GM23338 (cell line): ENCODE results near the gene SLC29A1. TPM values are rescaled to one million over a fixed set of nuclear protein-coding genes. Genes with fewer than 3 reads are reported as not detected.

ENCODE experiments used
- ATAC-seq: fragments of 200-7000 bp; cut with Tn5 transposase; 3 replicates; pipeline ENCODE4 v1.9.1; 2020
- DNase-seq: peaks from one replicate; pipeline ENCODE4 v3.0.0-alpha.2; 2015; ENCODE audit warnings: low spot score
- H2AFZ ChIP-seq: fragments of 200-600 bp; sonication (generic); 2 replicates; pipeline ENCODE4 v1.8.0; 2016; ENCODE audit warnings: antibody characterized with exemption, mild to moderate bottlenecking, moderate library complexity
- H3F3A ChIP-seq: fragments of 200-600 bp; sonication (generic); replicated peaks from 2 replicates; pipeline ENCODE4 v1.8.0; 2017; ENCODE audit warnings: antibody characterized with exemption, mixed run types, low read depth
- H3K27ac ChIP-seq: fragments of 200-600 bp; sonication (generic); 2 replicates; pipeline ENCODE4 v1.6.1; 2016; ENCODE audit warnings: low read depth
- H3K27me3 ChIP-seq: fragments of 200-600 bp; sonication (generic); 2 replicates; pipeline ENCODE4 v1.8.0; 2016; ENCODE audit warnings: mild to moderate bottlenecking, mixed run types, moderate library complexity; ENCODE audit not compliant: insufficient read depth
- H3K36me3 ChIP-seq: fragments of 200-600 bp; sonication (generic); 2 replicates; pipeline ENCODE4 v1.8.0; 2016; ENCODE audit warnings: mild to moderate bottlenecking; ENCODE audit not compliant: insufficient read depth
- H3K4me1 ChIP-seq: fragments of 200-600 bp; sonication (generic); 2 replicates; pipeline ENCODE4 v1.8.0; 2016; ENCODE audit warnings: mild to moderate bottlenecking, moderate library complexity; ENCODE audit not compliant: insufficient read depth
- H3K4me2 ChIP-seq: fragments of 200-600 bp; sonication (generic); 2 replicates; pipeline ENCODE4 v1.7.1; 2017; ENCODE audit warnings: mixed run types
- H3K4me3 ChIP-seq: fragments of 200-600 bp; sonication (generic); 2 replicates; pipeline ENCODE4 v1.6.1; 2016; ENCODE audit warnings: mixed run types
- H3K79me2 ChIP-seq: fragments of 200-600 bp; sonication (generic); replicated peaks from 2 replicates; pipeline ENCODE4 v1.8.0; 2017; ENCODE audit warnings: mild to moderate bottlenecking; ENCODE audit not compliant: insufficient read depth
- H3K9me2 ChIP-seq: fragments of 200-600 bp; sonication (generic); 2 replicates; pipeline ENCODE4 v1.8.0; 2017; ENCODE audit not compliant: insufficient read depth
- H4K20me1 ChIP-seq: fragments of 200-600 bp; sonication (generic); replicated peaks from 2 replicates; pipeline ENCODE4 v1.8.0; 2017; ENCODE audit warnings: mild to moderate bottlenecking; ENCODE audit not compliant: insufficient read depth
- H3K27ac Mint-ChIP-seq: 2 replicates; pipeline ENCODE4 v1.8.0; 2020; ENCODE audit warnings: inconsistent platforms, mild to moderate bottlenecking, moderate library complexity, mixed read lengths
- H3K27me3 Mint-ChIP-seq: 3 replicates; pipeline ENCODE4 v1.8.0; 2022; ENCODE audit warnings: low read depth, mild to moderate bottlenecking, moderate library complexity, mixed read lengths, inconsistent platforms; ENCODE audit not compliant: insufficient read depth, poor library complexity
- H3K36me3 Mint-ChIP-seq: 3 replicates; pipeline ENCODE4 v1.8.0; 2021; ENCODE audit warnings: low read depth, mild to moderate bottlenecking, inconsistent platforms, moderate library complexity, mixed read lengths
- H3K4me1 Mint-ChIP-seq: 3 replicates; pipeline ENCODE4 v1.8.0; 2020; ENCODE audit warnings: mild to moderate bottlenecking, inconsistent platforms, mixed read lengths
- H3K4me3 Mint-ChIP-seq: 3 replicates; pipeline ENCODE4 v1.8.0; 2021; ENCODE audit warnings: moderate library complexity, mild to moderate bottlenecking, inconsistent platforms, mixed read lengths
- H3K9me3 Mint-ChIP-seq: 3 replicates; pipeline ENCODE4 v1.8.0; 2020; ENCODE audit warnings: moderate library complexity, mild to moderate bottlenecking, inconsistent platforms, mixed read lengths
- EZH2 ChIP-seq: fragments of 200-600 bp; sonication (generic); IDR thresholded peaks from one replicate; pipeline ENCODE4 v1.8.0; 2017; ENCODE audit warnings: antibody characterized with exemption, mild to moderate bottlenecking, low read depth; ENCODE audit not compliant: unreplicated experiment
- EZH2phosphoT487 ChIP-seq: fragments of 200-600 bp; sonication (generic); IDR thresholded peaks from one replicate; pipeline ENCODE4 v1.8.1; 2018; ENCODE audit warnings: antibody characterized with exemption; ENCODE audit not compliant: unreplicated experiment
- JUNB ChIP-seq: IDR thresholded peaks from one replicate; pipeline ENCODE4 v1.6.1; 2016; ENCODE audit warnings: antibody characterized with exemption; ENCODE audit not compliant: unreplicated experiment
- REST ChIP-seq: IDR thresholded peaks from one replicate; pipeline ENCODE4 v1.6.1; 2018; ENCODE audit warnings: antibody characterized with exemption; ENCODE audit not compliant: unreplicated experiment
- STAT1 ChIP-seq: IDR thresholded peaks from one replicate; pipeline ENCODE4 v1.6.1; 2016; ENCODE audit warnings: antibody characterized with exemption; ENCODE audit not compliant: unreplicated experiment
- ZNF114 ChIP-seq: fragments of 250-450 bp; sonication (Bioruptor Pico); IDR thresholded peaks from 2 replicates; pipeline ENCODE4 v1.5.0; 2020; ENCODE audit warnings: mild to moderate bottlenecking, moderate library complexity
- polyA plus RNA-seq: library from polyadenylated mRNA; unstranded; fragments of >200 nt; fragmentation: Nextera tagmentation; extraction: Ambion mirVana; gene quantifications from 2 replicates; pipeline ENCODE4 v1.2.1, GENCODE V29; 2016
- total RNA-seq: library from RNA; depleted of rRNA; stranded (reverse); fragments of >200 nt; shearing (Covaris generic); gene quantifications from 2 replicates; pipeline ENCODE4 v1.2.3, GENCODE V29; 2014
- TF ChIP-seq, protein P1 (sequence below): fragments of 250-450 bp; sonication (Bioruptor Pico); IDR thresholded peaks from 2 replicates; pipeline ENCODE4 v1.5.0; 2020; ENCODE audit warnings: mild to moderate bottlenecking, moderate library complexity
- TF ChIP-seq, protein P2 (sequence below): IDR thresholded peaks from 2 replicates; pipeline ENCODE4 v1.6.1; 2016; ENCODE audit warnings: antibody characterized with exemption

Gene SLC29A1
- total and polyA plus RNA-seq, 2 experiments from 2014 or later, result 73.1 to 169 TPM

DNA sequence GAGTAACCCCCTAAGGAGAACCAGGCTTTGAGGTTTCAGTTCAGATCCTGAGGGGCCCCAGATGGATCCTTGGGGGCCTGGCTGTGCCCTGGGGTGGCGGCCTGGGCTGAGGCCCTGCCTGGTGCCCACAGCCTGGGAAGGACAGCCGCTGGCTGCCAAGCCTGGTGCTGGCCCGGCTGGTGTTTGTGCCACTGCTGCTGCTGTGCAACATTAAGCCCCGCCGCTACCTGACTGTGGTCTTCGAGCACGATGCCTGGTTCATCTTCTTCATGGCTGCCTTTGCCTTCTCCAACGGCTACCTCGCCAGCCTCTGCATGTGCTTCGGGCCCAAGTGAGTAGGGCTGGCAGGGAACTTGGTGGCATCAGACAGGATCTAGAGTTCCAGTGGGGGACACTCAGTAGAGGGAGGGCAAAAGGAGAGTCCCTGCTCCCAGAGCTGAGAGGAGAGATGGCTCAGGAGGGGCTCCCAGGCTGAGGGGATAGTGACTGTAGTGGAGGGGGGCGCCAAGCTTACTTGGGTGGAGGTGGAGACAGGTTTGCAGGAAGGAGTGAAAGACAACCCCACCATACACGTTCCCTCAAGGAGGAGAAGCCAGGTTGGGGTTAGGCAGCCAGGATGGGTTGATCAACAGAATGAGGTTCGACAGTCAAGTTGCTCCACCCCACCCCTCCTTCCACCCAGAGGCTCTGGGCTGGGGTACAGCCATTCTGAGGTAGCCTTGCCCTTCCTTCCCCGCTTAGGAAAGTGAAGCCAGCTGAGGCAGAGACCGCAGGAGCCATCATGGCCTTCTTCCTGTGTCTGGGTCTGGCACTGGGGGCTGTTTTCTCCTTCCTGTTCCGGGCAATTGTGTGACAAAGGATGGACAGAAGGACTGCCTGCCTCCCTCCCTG lies 9.5 kb downstream of the SLC29A1 start:
- Histone ChIP-seq H3K79me2 (0 out of 2 replicates have a peak, but pooled peaks cover 3% of the 10 kb centered on the region), H3K4me1 (peaks cover 12% of the 10 kb centered on the region; the same call in 1 of the 2 replicates), H3K27ac (no peak overlapping the region), H3K9me2 (no peaks in the 10 kb centered on the region), H2AFZ (no peak overlapping the region), H3K4me2 (no peak overlapping the region), H3K36me3 (peaks cover 4% of the 10 kb centered on the region; the same call in 1 of the 2 replicates), H3K27me3 (no peaks in the 10 kb centered on the region), H3F3A (peaks cover 27% of the 10 kb centered on the region), H3K4me3 (no peak overlapping the region), H4K20me1 (peaks cover 11% of the 10 kb centered on the region)
- no peak for TF ChIP-seq ZNF114
- no peak for TF ChIP-seq REST
- TF ChIP-seq JUNB, result no peak
- TF ChIP-seq, protein P1, sequence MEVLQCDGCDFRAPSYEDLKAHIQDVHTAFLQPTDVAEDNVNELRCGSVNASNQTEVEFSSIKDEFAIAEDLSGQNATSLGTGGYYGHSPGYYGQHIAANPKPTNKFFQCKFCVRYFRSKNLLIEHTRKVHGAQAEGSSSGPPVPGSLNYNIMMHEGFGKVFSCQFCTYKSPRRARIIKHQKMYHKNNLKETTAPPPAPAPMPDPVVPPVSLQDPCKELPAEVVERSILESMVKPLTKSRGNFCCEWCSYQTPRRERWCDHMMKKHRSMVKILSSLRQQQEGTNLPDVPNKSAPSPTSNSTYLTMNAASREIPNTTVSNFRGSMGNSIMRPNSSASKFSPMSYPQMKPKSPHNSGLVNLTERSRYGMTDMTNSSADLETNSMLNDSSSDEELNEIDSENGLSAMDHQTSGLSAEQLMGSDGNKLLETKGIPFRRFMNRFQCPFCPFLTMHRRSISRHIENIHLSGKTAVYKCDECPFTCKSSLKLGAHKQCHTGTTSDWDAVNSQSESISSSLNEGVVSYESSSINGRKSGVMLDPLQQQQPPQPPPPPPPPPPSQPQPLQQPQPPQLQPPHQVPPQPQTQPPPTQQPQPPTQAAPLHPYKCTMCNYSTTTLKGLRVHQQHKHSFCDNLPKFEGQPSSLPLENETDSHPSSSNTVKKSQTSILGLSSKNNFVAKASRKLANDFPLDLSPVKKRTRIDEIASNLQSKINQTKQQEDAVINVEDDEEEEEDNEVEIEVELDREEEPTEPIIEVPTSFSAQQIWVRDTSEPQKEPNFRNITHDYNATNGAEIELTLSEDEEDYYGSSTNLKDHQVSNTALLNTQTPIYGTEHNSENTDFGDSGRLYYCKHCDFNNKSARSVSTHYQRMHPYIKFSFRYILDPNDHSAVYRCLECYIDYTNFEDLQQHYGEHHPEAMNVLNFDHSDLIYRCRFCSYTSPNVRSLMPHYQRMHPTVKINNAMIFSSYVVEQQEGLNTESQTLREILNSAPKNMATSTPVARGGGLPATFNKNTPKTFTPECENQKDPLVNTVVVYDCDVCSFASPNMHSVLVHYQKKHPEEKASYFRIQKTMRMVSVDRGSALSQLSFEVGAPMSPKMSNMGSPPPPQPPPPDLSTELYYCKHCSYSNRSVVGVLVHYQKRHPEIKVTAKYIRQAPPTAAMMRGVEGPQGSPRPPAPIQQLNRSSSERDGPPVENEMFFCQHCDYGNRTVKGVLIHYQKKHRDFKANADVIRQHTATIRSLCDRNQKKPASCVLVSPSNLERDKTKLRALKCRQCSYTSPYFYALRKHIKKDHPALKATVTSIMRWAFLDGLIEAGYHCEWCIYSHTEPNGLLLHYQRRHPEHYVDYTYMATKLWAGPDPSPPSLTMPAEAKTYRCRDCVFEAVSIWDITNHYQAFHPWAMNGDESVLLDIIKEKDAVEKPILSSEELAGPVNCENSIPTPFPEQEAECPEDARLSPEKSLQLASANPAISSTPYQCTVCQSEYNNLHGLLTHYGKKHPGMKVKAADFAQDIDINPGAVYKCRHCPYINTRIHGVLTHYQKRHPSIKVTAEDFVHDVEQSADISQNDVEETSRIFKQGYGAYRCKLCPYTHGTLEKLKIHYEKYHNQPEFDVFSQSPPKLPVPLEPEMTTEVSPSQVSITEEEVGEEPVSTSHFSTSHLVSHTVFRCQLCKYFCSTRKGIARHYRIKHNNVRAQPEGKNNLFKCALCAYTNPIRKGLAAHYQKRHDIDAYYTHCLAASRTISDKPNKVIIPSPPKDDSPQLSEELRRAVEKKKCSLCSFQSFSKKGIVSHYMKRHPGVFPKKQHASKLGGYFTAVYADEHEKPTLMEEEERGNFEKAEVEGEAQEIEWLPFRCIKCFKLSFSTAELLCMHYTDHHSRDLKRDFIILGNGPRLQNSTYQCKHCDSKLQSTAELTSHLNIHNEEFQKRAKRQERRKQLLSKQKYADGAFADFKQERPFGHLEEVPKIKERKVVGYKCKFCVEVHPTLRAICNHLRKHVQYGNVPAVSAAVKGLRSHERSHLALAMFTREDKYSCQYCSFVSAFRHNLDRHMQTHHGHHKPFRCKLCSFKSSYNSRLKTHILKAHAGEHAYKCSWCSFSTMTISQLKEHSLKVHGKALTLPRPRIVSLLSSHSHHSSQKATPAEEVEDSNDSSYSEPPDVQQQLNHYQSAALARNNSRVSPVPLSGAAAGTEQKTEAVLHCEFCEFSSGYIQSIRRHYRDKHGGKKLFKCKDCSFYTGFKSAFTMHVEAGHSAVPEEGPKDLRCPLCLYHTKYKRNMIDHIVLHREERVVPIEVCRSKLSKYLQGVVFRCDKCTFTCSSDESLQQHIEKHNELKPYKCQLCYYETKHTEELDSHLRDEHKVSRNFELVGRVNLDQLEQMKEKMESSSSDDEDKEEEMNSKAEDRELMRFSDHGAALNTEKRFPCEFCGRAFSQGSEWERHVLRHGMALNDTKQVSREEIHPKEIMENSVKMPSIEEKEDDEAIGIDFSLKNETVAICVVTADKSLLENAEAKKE, result no peak
- TF ChIP-seq, protein P2, sequence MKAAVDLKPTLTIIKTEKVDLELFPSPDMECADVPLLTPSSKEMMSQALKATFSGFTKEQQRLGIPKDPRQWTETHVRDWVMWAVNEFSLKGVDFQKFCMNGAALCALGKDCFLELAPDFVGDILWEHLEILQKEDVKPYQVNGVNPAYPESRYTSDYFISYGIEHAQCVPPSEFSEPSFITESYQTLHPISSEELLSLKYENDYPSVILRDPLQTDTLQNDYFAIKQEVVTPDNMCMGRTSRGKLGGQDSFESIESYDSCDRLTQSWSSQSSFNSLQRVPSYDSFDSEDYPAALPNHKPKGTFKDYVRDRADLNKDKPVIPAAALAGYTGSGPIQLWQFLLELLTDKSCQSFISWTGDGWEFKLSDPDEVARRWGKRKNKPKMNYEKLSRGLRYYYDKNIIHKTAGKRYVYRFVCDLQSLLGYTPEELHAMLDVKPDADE, result no peak
- no peak for TF ChIP-seq STAT1
- TF ChIP-seq EZH2, result no peak
- no peak for TF ChIP-seq EZH2phosphoT487
- H3K4me3 Mint-ChIP-seq, result no peak overlapping the region; the same call in 2 of the 3 replicates
- DNase-seq (no peak), ATAC-seq (no peak)
- peak overlapping the region; percentile 57 for H3K27ac Mint-ChIP-seq
- no peaks in the 10 kb centered on the region; the same call in 2 of the 3 replicates for H3K9me3 Mint-ChIP-seq
- peaks cover 49% of the 10 kb centered on the region for H3K4me1 Mint-ChIP-seq
- H3K27me3 Mint-ChIP-seq, result peaks cover 24% of the 10 kb centered on the region
- H3K36me3 Mint-ChIP-seq, result peaks cover 80% of the 10 kb centered on the region
